K562 (cell line): ENCODE results near the gene SRSF1. TPM values are rescaled to one million over a fixed set of nuclear protein-coding genes. Genes with fewer than 3 reads are reported as not detected.
A peak's percentile ranks its signal among the peaks of the same experiment; 100 is the strongest.

Experiments used
- ARHGAP35 ChIP-seq: fragments of 450-650 bp; IDR thresholded peaks from 2 replicates; pipeline ENCODE4 v1.6.1; 2018; ENCODE audit not compliant: partially characterized antibody
- ARID2 ChIP-seq: fragments of 450-650 bp; IDR thresholded peaks from 2 replicates; pipeline ENCODE4 v1.6.1; 2017; ENCODE audit warnings: antibody characterized with exemption, mild to moderate bottlenecking
- DACH1 ChIP-seq: fragments of 450-650 bp; IDR thresholded peaks from 2 replicates; pipeline ENCODE4 v1.6.1; 2018; ENCODE audit not compliant: partially characterized antibody
- HNRNPK ChIP-seq: fragments of 200-400 bp; formaldehyde crosslinking; IDR thresholded peaks from one replicate; pipeline ENCODE4 v1.6.1; 2018; ENCODE audit warnings: mild to moderate bottlenecking, low read depth, low read length; ENCODE audit not compliant: poor library complexity, severe bottlenecking
- IFI16 ChIP-seq: fragments of 250-450 bp; sonication (Bioruptor Pico); IDR thresholded peaks from 2 replicates; pipeline ENCODE4 v2.1.2; 2022; ENCODE audit warnings: mild to moderate bottlenecking, inconsistent platforms
- KLF1 ChIP-seq: fragments of 450-650 bp; IDR thresholded peaks from 2 replicates; pipeline ENCODE4 v1.6.1; 2016; ENCODE audit warnings: missing genetic modification characterization, missing compliant biosample characterization
- PTTG1 ChIP-seq: fragments of 450-650 bp; IDR thresholded peaks from 2 replicates; pipeline ENCODE4 v1.6.1; 2016; ENCODE audit warnings: low read depth, mild to moderate bottlenecking, missing genetic modification characterization, missing compliant biosample characterization
- TAF15 ChIP-seq: fragments of 200-400 bp; formaldehyde crosslinking; IDR thresholded peaks from 2 replicates; pipeline ENCODE4 v1.6.1; 2017; ENCODE audit warnings: mild to moderate bottlenecking, low read depth, low read length, moderate library complexity
- TOE1 ChIP-seq, 2 experiments: fragments of 450-650 bp in 1 of 2; sonication (generic) in 1 of 2; formaldehyde crosslinking in 1 of 2; IDR thresholded peaks; 2 replicates each; pipeline versions ENCODE4 v1.7.1 to v1.8.0; 2016 to 2022; ENCODE audit warnings: borderline replicate concordance in 2 of 2, mild to moderate bottlenecking in 2 of 2, antibody characterized with exemption in 1 of 2, inconsistent platforms in 1 of 2, low read depth in 1 of 2, missing genetic modification reagents in 1 of 2, moderate library complexity in 1 of 2
- YY1 ChIP-seq, 3 experiments: IDR thresholded peaks; 2 replicates each; pipeline ENCODE4 v1.6.1; 2011; ENCODE audit warnings: low read length in 2 of 3, mild to moderate bottlenecking in 2 of 3, moderate library complexity in 2 of 3, borderline replicate concordance in 1 of 3, control low read depth in 1 of 3, low read depth in 1 of 3; ENCODE audit not compliant: insufficient read depth in 3 of 3, insufficient replicate concordance in 2 of 3, control insufficient read depth in 1 of 3, insufficient read length in 1 of 3; ENCODE audit errors: extremely low read depth in 1 of 3
- ZBTB1 ChIP-seq: sonication (generic); formaldehyde crosslinking; IDR thresholded peaks from 2 replicates; pipeline ENCODE4 v1.8.1; 2023; ENCODE audit warnings: missing genetic modification reagents, low read depth, mild to moderate bottlenecking, borderline replicate concordance
- ZBTB17 ChIP-seq: fragments of 450-650 bp; formaldehyde crosslinking; IDR thresholded peaks from 2 replicates; pipeline ENCODE4 v1.4.0; 2020; ENCODE audit warnings: mild to moderate bottlenecking
- ZNF780A ChIP-seq: fragments of 250-450 bp; sonication (Bioruptor Pico); IDR thresholded peaks from 2 replicates; pipeline ENCODE4 v1.5.0; 2021; ENCODE audit warnings: mild to moderate bottlenecking
- polyA plus RNA-seq, 8 experiments: library from polyadenylated mRNA; depleted of rRNA in 4 of 8; stranded (reverse) in 5 of 8; unstranded in 3 of 8; fragments of >200 nt; fragmentation: Nextera tagmentation in 2 of 8; fragmentation: Illumina TruSeq in 1 of 8; extraction: Ambion mirVana in 2 of 8; extraction: Trizol in 1 of 8; gene quantifications; 2 replicates each; pipeline versions ENCODE4 v1.2.1 to v1.2.3, GENCODE V29; 2011 to 2014; ENCODE audit warnings: inconsistent platforms in 1 of 8, missing spikeins in 1 of 8
- total RNA-seq, 7 experiments: library from RNA; depleted of rRNA in 6 of 7; stranded (reverse); fragments of >200 nt in 6 of 7; fragmentation: Illumina TruSeq in 2 of 7; extraction: Trizol in 2 of 7; gene quantifications; 2 replicates each; pipeline versions ENCODE4 v1.2.1 to v1.2.3, GENCODE V29; 2011 to 2021; ENCODE audit warnings: low replicate concordance in 1 of 7
- TF ChIP-seq, protein P1 (sequence below): sonication (generic); formaldehyde crosslinking; IDR thresholded peaks from 2 replicates; pipeline ENCODE4 v1.8.0; 2022; ENCODE audit warnings: mild to moderate bottlenecking, missing genetic modification reagents
- TF ChIP-seq, protein P2 (sequence below): fragments of 450-650 bp; IDR thresholded peaks from 2 replicates; pipeline ENCODE4 v1.6.1; 2016; ENCODE audit warnings: borderline replicate concordance
- TF ChIP-seq, protein P3 (sequence below): sonication (generic); formaldehyde crosslinking; IDR thresholded peaks from 2 replicates; pipeline ENCODE4 v1.8.0; 2022; ENCODE audit warnings: mild to moderate bottlenecking, missing genetic modification reagents, borderline replicate concordance
- TF ChIP-seq, protein P4 (sequence below): fragments of 250-450 bp; sonication (Bioruptor Pico); IDR thresholded peaks from 2 replicates; pipeline ENCODE4 v1.9.0; 2021; ENCODE audit warnings: mild to moderate bottlenecking
- TF ChIP-seq, protein P5 (sequence below): fragments of 250-450 bp; sonication (Bioruptor Pico); IDR thresholded peaks from 2 replicates; pipeline ENCODE4 v1.4.0; 2020
- TF ChIP-seq, protein P6 (sequence below): fragments of 250-450 bp; sonication (Bioruptor Pico); IDR thresholded peaks from 2 replicates; pipeline ENCODE4 v1.8.0; 2021; ENCODE audit warnings: moderate library complexity, mild to moderate bottlenecking, inconsistent platforms

SRSF1 gene
- total and polyA plus RNA-seq, 9 of the 15 experiments (the other 6 are each of a cell fraction or from before 2014, with no cell fraction given): 77.8 to 559 (median 442) TPM

DNA sequence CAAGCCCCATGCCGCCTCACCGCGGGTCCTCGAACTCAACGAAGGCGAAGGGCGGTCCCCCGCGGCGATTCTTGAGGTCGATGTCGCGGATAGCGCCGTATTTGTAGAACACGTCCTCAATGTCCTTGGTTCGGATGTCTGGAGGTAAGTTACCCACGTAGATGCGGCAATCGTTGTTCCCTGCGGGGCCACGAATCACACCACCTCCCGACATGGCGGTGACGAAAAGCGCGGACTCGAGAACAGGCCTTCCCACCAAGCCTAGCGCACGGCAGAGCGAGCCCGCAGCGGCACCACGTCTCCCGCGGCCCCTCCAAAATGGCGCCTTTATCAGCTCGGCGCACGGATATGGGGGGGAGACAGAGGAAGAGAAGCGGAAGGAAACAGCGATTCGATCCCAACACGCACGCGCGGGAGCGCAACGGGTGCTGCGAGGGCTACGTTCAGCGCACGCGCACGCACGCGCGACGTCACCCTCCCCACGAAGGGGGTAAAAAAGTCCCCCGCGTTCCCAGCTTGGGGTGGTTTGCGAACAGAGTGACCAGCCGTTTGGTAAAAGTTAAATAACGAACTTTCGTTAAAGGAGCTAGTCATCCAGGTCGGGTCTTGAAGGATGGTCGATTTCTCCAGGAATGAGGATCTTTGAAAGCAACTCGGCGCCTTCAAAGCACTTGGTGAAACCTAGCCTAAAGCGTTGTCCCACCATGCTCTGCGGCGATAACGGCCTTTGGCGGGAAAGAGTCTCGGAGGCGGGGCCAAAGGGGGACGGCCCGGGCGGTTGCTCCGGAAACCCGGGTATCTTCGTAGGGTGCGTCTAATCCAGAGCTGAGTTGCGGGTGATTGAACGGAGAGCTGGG is at the start of gene SRSF1 (continued):
- TF ChIP-seq, protein P1, sequence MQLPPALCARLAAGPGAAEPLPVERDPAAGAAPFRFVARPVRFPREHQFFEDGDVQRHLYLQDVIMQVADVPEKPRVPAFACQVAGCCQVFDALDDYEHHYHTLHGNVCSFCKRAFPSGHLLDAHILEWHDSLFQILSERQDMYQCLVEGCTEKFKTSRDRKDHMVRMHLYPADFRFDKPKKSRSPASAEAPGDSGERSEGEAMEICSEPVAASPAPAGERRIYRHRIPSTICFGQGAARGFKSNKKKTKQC (CRISPR knock-in tag): peak; percentile 76
- 0 out of 2 replicates have a peak, but pooled peaks have one; percentile 27 for TF ChIP-seq IFI16 (CRISPR knock-in tag)
- TF ChIP-seq ARHGAP35: no peak
- TF ChIP-seq, protein P2, sequence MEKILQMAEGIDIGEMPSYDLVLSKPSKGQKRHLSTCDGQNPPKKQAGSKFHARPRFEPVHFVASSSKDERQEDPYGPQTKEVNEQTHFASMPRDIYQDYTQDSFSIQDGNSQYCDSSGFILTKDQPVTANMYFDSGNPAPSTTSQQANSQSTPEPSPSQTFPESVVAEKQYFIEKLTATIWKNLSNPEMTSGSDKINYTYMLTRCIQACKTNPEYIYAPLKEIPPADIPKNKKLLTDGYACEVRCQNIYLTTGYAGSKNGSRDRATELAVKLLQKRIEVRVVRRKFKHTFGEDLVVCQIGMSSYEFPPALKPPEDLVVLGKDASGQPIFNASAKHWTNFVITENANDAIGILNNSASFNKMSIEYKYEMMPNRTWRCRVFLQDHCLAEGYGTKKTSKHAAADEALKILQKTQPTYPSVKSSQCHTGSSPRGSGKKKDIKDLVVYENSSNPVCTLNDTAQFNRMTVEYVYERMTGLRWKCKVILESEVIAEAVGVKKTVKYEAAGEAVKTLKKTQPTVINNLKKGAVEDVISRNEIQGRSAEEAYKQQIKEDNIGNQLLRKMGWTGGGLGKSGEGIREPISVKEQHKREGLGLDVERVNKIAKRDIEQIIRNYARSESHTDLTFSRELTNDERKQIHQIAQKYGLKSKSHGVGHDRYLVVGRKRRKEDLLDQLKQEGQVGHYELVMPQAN: no peak; the same call in 1 of the 2 replicates
- TF ChIP-seq, protein P3, sequence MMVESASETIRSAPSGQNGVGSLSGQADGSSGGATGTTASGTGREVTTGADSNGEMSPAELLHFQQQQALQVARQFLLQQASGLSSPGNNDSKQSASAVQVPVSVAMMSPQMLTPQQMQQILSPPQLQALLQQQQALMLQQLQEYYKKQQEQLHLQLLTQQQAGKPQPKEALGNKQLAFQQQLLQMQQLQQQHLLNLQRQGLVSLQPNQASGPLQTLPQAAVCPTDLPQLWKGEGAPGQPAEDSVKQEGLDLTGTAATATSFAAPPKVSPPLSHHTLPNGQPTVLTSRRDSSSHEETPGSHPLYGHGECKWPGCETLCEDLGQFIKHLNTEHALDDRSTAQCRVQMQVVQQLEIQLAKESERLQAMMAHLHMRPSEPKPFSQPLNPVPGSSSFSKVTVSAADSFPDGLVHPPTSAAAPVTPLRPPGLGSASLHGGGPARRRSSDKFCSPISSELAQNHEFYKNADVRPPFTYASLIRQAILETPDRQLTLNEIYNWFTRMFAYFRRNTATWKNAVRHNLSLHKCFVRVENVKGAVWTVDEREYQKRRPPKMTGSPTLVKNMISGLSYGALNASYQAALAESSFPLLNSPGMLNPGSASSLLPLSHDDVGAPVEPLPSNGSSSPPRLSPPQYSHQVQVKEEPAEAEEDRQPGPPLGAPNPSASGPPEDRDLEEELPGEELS (CRISPR knock-in tag): peak; percentile 63; the same call in 1 of the 2 replicates
- no peak for TF ChIP-seq ARID2
- no peak for TF ChIP-seq ZNF780A (CRISPR knock-in tag)
- TF ChIP-seq, protein P4, sequence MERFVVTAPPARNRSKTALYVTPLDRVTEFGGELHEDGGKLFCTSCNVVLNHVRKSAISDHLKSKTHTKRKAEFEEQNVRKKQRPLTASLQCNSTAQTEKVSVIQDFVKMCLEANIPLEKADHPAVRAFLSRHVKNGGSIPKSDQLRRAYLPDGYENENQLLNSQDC: no peak
- TF ChIP-seq ZBTB1 (CRISPR knock-in tag): 0 out of 2 replicates have a peak, but pooled peaks have one; percentile 31
- TF ChIP-seq HNRNPK: peak; percentile 23
- TF ChIP-seq KLF1 (tag): no peak
- no peak for TF ChIP-seq DACH1
- peak; percentile 96; the same call in 1 of the 2 replicates for TF ChIP-seq TAF15
- TF ChIP-seq, protein P5, sequence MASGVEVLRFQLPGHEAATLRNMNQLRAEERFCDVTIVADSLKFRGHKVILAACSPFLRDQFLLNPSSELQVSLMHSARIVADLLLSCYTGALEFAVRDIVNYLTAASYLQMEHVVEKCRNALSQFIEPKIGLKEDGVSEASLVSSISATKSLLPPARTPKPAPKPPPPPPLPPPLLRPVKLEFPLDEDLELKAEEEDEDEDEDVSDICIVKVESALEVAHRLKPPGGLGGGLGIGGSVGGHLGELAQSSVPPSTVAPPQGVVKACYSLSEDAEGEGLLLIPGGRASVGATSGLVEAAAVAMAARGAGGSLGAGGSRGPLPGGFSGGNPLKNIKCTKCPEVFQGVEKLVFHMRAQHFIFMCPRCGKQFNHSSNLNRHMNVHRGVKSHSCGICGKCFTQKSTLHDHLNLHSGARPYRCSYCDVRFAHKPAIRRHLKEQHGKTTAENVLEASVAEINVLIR (CRISPR knock-in tag): peak; percentile 78
- peak; percentile 16; the same call in 1 of the 2 replicates for TF ChIP-seq TOE1 (IDR thresholded peaks at IDR 0.05; ENCODE audit: borderline replicate concordance)
- TF ChIP-seq TOE1 (CRISPR knock-in tag; IDR thresholded peaks at IDR 0.05; ENCODE audit: borderline replicate concordance, low read depth): no peak
- peak; percentile 91 to 98 (median 97) for TF ChIP-seq YY1 (IDR thresholded peaks at IDR 0.05; ENCODE audit: borderline replicate concordance in 1 of 3, control insufficient read depth in 1 of 3, extremely low read depth in 1 of 3, insufficient read depth in 3 of 3, insufficient read length in 1 of 3, insufficient replicate concordance in 2 of 3, low read depth in 1 of 3, low read length in 2 of 3)
- no peak for TF ChIP-seq PTTG1 (tag)
- TF ChIP-seq, protein P6, sequence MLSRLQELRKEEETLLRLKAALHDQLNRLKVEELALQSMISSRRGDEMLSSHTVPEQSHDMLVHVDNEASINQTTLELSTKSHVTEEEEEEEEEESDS (CRISPR knock-in tag): no peak
- peak; percentile 10; the same call in 1 of the 2 replicates for TF ChIP-seq ZBTB17 (CRISPR knock-in tag)
